GM19467 (cell line): ENCODE data around the gene S100A5.
"Not testable (repeated sequence)": the region's sequence is repeated elsewhere in the genome, so short reads cannot be mapped to it uniquely, and the experiment has no call there.

ENCODE experiments used
- ATAC-seq: cut with Tn5 transposase; IDR thresholded peaks from one replicate; pipeline ENCODE4 v1.9.1; 2021; ENCODE audit warnings: mild to moderate bottlenecking, moderate library complexity; ENCODE audit not compliant: unreplicated experiment

S100A5 gene, protein sequence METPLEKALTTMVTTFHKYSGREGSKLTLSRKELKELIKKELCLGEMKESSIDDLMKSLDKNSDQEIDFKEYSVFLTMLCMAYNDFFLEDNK

DNA sequence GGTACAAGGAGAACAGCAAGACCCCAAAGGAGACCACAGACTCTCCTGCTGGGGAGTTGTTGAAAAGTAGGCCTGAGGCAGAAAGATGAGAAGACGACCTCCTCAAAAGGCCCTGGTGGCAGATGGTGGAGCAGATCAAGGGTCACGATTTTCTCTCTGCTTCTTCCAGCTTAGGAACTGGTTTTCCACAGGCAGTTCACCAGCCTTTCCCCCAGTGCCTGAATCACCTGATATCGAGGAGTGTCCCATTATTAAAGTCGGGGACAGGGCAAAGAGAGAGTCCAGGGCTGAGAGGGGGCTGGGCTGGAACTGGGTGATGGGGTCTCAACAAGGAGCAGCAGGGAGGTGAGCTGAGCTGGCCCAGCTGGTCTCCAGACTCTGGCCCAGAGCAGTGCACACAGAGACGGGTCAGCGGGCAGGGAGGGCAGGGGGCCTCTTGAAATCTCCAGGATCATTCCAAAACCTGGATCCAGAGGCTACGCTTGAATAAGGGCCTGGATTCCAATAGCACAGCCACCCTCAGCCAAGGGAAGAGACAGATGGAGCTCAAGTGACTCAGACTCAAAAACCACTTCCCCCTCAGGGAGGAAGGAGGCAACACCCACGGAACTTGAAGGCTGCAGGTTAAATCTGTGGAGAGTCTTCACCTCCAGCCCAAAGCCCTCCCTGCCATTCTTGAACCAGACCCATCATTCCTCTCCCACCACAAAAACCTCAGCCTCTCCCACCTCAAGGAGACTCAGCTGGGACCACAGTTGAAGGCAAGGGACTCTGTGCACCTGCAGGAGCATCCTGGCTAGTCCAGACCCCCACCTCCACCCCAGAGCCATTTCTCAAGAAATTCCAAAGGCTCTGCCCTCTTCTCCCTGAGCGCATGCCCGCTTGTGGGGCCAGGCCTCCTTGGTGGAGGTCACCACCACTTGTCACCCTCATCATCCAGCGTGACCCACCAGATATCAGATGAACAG is at the start of gene S100A5:
Gene S100A5 (minus strand): TSS at position 541 of the 968 bp plus-strand sequence. CDS start 743 bp downstream, outside the sequence.
- no peak for ATAC-seq

DNA sequence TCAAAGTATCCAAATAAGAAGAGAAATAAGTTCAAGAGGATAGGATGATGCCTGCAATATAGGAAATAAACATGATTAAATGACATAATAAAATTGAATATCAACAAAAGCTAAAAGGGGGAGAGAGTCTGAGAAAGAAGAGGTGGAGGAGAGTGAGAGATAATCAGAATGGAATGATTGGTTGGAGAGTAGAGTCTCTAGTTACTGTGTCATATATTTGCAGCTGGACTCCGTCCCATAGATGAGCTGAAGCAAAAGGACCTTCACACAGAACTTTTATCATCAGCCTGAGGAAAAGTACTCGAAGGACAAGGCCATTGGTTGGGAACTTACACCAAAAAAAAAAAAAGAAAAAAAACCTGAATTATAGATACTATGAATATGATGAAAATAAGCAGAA is 47.7 kb upstream of the S100A5 start:
- no peak for ATAC-seq

DNA sequence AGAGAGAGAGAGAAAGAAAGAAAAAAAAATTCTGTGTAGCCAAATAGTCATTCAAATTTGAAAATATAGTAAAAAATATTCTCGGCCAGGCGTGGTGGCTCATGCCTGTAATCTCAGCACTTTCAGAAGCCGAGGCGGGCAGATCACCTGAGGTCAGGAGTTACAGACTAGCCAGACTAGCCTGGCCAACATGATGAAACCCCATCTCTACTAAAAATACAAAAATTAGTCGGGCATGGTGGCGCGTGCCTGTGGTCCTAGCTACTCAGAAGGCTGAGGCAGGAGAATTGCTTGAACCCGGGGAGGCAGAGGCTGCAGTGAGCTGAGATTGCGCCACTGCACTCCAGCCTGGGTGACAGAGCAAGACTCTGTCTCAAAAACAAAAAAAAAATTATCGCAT is 47.3 kb upstream of the S100A5 start:
- not testable (repeated sequence) for ATAC-seq

DNA sequence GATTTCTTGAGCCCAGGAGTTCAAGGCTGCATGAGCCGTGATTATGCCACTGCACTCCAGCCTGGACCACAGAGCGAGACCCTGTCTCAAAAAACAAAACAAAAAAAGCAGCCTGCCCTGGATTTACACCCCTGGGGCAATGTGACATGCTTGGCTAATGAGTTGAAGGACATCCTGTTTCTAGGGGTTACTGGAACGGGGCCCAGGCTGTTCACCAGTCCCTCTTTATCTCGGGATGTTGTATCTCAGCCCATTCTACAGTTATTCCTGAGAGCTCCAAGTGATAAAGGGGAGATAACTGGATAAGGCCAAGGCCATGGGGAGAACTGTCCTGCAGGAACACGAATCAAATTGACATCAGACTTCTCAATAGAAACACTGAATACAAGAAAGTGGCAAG is 46.6 kb upstream of the S100A5 start:
- ATAC-seq: no peak

DNA sequence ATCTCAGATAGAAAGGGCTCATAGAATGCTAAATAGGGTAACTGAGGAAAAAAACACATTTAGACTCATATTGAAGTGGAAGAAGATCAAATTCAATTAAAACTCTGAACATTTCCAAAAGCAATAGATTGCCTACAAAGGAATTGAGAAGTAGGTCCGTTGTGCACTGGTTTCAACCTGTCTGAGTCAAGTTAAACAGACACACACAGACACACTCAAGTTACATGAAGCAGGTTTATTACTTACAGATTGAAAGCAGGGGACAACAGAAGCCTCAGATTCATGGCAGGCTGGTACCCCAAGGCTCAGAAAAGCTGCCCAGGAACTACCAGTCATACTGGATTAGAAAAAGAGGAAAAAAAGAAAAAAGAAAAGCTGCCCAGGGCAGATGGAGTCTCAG is 45.6 kb upstream of the S100A5 start:
- ATAC-seq: no peak

DNA sequence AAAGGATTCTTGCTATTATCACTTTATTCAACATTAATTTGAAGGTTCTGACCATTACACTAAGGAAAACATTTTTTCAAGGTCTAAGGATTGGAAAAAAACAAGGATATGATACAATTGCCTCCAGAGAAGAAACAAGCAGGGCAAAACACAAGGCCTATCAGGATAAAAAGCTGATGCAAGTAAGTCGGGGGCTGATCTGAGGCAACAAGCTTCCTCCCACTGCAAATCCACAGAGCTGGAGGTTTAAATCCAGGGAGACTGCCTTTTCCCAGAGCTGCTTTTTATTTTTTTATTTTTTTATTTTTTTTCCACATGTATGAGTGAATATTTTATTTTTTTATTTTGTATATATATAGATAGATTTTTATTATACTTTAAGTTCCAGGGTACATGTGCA is 44.3 kb upstream of the S100A5 start:
- ATAC-seq: no peak

DNA sequence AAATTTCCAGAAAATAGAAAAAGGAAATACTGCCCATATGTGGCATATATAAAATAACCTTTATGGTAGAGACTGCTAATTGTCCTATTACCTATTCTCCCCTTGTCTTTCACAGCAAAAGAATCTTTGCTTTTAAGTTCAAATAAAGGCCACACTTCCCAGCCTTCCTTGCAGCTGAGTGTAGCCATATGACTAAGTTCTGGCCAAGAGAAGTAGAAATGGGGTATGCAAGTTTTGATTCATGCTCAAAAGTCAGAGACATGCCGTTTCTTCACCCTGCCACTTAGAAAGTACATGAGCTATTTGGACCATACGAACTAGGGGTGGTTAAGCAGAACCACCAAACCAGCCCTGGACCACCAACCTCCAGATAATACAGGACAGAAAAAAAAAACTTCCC is 43.2 kb upstream of the S100A5 start:
- ATAC-seq: no peak

DNA sequence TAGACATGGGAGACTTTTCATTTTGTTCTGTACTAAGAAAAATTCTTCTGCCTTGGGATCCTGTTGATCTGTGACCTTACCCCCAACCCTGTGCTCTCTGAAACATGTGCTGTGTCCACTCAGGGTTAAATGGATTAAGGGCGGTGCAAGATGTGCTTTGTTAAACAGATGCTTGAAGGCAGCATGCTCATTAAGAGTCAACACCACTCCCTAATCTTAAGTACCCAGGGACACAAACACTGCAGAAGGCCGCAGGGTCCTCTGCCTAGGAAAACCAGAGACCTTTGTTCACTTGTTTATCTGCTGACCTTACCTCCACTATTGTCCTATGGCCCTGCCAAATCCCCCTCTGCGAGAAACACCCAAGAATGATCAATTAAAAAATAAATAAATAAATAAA is 42.8 kb upstream of the S100A5 start:
- not testable (repeated sequence) for ATAC-seq

DNA sequence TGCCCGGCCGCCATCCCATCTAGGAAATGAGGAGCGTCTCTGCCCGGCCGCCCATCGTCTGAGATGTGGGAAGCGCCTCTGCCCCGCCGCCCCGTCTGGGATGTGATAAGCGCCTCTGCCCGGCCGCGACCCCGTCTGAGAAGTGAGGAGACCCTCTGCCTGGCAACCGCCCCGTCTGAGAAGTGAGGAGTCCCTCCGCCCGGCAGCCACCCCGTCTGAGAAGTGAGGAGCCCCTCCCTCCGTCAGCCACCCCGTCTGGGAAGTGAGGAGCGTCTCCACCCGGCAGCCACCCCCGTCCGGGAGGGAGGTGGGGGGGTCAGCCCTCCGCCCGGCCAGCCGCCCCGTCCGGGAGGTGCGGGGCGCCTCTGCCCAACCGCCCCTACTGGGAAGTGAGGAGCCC is 42.1 kb upstream of the S100A5 start:
- not testable (repeated sequence) for ATAC-seq

DNA sequence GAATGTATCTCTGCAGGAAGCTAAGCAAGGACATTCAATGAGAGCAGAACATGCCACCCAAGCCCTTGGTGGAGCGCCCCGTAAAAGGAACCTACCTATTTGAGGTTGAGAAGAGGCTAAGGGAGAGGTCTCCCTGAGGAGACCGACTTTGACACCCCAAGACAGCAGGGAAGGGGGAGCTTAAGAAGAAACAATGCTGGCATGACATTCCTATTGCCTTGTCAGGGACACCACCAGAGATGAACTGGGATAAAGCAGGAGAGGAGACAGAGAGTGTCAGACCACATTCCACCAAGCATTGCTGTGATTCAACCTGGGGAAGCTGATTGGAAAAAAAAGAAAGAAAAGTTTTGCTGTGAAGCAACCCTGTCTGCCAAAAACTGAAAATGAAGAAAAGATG is 38.2 kb upstream of the S100A5 start:
- no peak for ATAC-seq

DNA sequence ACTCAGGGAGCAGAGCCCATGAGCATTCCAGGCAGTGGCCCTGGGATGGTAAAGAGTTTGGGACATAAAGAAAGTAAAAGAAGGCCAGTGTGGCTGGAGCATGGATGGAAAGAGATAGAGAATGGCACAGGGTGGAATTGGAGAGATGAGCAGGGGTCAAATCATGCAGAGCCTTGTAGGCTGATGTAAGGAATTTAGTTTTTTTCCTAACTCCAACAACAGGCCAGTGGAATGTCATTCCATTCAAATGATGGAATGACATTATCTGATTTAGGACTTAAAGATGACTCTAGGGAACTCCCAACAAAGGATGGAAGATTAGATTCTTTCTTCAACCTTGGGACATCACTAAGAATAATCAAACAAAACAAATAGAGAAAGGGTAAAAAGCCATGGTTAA is 37.8 kb upstream of the S100A5 start:
- no peak for ATAC-seq

DNA sequence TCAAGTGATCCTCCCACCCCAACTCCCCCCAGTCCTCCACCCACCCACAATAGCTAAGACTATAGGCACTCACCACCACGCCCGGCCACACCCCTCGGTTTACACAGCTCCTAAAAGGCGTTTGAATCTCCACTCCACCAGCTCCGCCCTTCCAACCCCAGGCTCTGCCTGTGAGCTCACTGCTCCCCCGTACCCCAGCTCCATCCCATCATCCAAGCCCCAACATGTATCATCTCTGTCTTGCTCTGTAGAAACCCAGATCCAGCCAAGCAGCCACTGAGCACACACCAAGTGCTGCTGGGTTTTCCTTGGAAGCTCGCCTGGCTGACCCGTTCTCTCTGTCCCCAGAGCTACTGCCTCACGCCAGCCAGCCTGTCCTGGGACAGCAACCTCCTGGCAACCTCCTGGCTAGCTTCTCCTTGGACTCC is 36.9 kb upstream of the S100A5 start:
- ATAC-seq: no peak

DNA sequence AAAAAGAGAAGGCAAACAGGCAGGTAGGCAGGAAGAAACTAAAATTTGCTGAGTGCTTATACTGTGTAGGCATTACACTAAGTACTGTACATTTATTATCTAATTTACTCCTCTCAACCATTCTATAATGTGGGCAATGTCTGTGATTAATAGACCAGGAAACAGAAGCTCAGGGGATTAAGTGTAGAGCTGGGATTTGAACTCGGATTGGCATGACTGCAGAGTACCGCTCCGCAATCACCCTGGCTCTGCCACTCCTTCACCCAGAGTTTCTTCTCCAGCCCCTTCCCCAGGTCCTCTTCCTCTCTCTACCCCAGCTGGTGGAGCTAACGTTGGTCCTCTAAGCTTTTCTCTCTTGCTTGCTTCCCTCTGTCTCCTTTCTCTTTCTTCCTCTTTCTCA is 36.4 kb upstream of the S100A5 start:
- no peak for ATAC-seq

DNA sequence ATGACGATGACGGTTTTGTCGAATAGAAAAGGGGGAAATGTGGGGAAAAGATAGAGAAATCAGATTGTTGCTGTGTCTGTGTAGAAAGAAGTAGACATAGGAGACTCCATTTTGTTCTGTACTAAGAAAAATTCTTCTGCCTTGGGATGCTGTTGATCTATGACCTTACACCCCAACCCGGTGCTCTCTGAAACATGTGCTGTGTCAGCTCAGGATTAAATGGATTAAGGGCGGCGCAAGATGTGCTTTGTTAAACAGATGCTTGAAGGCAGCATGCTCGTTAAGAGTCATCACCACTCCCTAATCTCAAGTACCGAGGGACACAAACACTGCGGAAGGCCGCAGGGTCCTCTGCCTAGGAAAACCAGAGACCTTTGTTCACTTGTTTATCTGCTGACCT is 34.8 kb upstream of the S100A5 start:
- not testable (repeated sequence) for ATAC-seq

DNA sequence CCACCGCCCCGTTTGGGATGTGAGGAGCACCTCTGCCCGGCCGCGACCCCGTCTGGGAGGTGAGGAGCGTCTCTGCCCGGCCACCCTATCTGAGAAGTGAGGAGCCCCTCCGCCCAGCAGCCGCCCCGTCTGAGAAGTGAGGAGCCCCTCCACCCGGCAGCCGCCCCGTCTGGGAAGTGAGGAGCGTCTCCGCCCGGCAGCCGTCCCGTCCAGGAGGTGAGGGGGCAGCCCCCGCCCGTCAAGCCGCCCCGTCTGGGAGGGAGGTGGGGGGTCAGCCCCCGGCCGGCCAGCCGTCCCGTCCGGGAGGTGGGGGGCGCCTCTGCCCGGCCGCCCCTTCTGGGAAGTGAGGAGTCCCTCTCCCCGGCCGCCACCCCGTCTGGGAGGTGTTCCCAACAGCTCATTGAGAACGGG is 34.4 kb upstream of the S100A5 start:
- not testable (repeated sequence) for ATAC-seq

DNA sequence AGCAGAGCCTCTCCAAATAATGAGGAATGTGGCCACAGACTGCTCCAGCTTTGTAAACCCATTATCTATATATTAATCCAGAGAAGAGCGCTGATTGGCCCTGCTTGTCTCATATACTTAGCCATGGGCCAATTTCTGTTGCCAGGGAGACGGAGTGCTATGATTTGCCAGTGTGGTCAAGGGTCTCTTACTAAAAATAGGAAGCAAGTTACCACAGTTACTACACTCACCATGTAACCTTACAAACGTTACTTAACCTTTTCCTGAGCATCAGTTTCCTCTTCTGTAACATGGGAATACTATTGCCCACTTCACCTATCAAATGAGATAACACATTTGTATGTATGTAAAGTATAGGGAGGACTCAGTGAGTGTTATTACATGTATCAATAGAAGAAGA is 32.6 kb upstream of the S100A5 start:
- no peak for ATAC-seq

DNA sequence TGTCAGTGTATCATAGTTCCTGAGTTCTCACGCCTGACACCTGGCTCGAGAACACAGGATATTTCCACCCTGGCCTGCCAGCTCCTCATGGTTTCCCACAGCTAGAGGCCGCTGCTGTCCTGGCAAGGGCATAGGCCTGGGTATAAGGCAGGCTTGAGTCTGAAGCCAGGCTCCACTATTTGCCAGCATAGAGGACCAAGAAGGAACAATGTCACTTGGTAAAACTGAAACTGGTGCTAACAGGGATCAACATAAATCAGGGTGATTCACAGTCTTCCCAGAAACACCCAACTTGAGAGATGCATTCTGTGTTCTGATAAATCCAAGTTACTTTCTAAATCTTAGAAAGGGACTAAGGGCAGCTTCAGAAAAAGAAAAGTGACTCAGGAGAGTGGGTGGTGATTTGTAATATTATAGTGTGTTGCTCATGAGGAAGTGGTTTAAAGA is 31.9 kb upstream of the S100A5 start:
- ATAC-seq: peak; percentile 67

DNA sequence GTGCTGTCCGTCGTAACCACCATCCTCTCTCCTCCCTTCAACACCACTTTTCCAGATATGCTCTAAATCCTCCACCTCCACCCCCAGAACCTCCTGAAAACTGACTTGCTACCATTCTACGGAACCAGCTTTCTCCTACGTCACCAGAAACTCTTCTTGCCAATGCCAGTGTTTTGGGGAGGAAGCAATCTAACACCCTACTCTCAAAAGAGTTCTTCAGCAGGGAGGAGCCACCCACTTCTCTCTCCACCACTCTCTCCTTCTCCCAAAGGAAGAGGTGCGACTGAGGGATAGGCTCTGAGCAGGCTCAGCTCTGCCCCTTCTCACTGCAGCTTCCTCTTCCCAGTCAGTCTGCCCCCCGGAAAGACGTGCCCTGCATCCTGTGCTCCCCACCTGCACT is 31.0 kb upstream of the S100A5 start:
- no peak for ATAC-seq

DNA sequence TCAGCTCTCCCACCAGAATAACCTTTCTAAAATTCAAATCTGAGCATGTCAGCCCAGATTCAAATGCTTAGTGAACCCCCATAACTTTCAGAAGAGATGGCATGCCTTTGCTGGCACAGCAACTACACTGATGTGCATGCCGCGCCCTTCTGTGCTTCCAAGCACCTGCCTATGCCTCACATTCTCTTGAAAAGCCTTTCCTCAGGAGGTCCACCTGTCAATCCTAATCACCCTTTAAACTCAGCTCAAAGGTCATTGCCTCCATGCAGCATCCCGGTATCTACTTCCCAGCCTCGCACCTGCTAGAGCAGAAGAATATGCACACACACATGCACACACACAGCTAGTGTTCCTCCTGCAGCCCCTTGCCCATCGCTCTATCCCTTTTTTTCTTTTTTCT is 30.1 kb upstream of the S100A5 start:
- no peak for ATAC-seq

DNA sequence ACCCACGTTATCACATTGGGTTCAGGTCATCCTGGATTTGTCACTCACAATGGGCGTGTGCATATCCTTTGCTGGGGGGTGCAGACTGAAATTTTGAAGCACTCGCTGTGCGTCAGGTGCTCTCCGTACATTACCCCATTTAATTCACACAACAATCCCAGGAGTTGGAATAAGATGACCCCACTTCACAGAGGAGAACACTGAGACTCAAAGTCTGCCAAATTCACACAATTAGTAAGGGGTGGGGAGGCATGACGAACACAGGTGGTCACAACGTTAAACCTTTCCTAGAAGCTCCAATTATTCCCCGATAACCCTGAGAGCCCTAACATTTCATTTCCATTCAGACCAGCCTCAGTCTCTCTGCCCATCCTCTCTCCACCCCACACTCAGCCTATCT is 28.7 kb upstream of the S100A5 start:
- ATAC-seq: no peak

DNA sequence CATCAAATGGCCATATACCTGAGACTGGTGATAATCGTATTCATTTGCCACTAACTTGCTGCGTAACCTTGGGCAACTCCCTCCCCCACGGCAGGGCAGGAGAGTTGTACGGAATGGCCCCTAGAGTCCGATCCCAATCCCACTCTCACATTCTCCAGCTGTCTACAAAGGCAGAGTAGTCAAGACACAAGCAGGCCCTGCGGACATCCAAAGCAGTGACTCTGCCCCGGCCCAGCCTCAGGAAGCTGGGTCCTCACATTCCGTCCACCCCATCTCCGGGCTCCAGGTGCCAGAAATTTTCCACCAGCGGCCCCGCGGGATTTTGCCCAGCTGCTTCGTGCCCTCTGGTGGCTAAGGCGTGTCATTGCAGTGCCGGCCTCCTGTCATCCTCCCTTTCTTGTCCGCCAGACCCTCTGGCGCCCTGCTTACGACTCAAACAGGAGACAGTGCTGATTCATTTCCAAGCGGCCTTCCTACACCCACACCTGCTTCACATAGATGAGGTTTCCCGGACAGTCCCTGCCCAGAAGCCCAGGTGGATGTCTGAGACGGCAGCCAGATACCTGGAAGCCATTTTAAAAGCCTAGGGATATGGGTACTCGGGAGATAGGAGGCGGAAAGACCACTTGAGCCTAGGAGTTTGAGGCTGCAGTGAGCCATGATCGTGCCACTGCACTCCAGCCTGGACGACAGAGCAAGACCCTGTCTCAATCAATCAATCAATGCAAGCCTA is 27.8 kb upstream of the S100A5 start:
- ATAC-seq: no peak
